HG03045 (cell line): ENCODE data around the gene NR2F2.

Experiments
- ATAC-seq: cut with Tn5 transposase; IDR thresholded peaks from one replicate; pipeline ENCODE4 v1.9.1; 2021; ENCODE audit warnings: mild to moderate bottlenecking, moderate library complexity; ENCODE audit not compliant: unreplicated experiment

Gene NR2F2

GRCh38 chr15:96316953-96317629 lies 13.4 kb upstream of the NR2F2 start:
- no peak for ATAC-seq

GRCh38 chr15:96320107-96320506 lies 10.4 kb upstream of the NR2F2 start:
- no peak for ATAC-seq

- no peak for ATAC-seq
These were observed 9.5 kb upstream of the NR2F2 start for GRCh38 chr15:96320703-96321638.

DNA sequence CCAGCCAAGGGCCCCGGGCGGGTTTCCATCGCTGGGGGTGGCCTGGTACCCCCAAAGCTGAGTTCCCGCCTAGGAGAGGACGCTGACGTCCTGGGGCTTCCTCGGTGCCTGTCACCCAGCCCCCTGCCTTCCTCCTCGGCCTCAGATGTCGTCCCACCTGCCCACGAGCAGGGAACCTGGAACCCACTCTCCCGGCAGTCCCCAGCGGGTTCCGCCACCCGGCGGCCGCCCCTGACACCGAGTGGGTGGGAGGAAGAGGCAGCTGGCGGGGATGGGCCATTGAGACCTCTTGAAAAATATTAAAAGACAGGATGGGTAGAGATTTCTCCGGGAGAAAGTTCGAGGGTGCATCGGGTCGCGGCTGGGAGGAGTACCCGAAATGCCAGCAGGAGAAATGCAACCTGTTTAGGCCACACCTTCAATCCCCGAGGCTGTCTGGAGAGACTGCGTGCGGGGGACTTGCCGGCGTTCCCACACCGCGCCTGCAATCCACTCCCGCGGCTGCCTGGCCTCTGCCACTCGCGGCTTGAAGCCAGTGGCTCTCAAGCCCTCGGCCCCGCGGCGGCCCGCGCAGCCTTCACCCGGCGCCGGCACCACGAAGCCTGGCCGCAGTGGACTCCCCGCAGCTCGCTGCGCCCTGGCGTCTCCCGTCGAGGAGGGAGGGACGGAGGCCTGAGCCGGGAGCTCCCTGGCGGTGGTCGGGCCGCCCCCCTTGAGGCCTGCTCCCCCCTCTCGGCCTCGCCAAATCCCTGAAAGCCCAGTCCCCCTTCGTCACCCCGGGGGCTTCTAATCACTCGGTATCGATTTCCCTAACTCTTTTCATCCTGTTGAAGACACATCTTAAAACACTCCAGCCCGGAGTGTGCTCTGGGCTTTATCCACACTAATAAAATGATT lies 8.6 kb upstream of the NR2F2 start:
- ATAC-seq: no peak

GRCh38 chr15:96322536-96323318 lies 7.8 kb upstream of the NR2F2 start:
- no peak for ATAC-seq

DNA sequence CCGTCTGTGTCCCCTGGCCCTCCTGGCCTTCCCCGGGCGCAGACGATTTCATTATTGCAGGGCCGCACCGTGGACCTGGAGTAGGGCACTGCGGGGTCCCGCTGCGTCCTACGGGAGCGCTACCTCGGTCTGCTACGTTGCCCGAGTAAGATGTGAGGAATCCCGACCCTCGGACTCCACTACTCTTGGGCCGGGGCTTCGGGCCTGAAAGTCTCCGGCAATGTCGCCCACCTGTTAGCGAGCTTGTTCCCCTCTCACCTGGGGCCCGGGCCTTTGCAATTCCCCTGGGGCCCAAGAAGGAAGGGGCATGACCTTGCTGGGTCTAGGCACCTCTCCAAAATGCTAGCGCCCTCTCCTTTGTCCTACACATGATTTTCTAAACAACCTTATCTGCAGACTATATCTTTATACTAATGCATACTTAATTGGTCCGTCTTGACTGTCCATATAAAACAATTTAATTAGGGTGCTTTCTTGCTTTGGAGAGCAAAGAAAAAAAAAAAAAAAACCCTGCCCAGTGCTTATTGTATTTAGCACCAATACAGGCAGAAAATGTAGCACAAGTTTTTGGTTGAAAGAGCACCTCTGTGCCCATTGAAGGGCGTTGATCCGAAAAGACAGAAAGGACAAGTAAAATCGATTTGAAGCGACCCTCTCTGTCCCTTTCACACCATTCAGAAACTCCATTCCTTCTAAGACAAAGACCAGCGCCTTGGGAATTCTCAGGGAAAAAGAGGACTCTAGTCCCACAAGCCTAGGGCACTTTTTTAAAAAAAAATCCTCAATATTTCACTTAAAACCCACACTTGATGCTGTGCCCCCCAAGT lies 7.0 kb upstream of the NR2F2 start:
- ATAC-seq: no peak

DNA sequence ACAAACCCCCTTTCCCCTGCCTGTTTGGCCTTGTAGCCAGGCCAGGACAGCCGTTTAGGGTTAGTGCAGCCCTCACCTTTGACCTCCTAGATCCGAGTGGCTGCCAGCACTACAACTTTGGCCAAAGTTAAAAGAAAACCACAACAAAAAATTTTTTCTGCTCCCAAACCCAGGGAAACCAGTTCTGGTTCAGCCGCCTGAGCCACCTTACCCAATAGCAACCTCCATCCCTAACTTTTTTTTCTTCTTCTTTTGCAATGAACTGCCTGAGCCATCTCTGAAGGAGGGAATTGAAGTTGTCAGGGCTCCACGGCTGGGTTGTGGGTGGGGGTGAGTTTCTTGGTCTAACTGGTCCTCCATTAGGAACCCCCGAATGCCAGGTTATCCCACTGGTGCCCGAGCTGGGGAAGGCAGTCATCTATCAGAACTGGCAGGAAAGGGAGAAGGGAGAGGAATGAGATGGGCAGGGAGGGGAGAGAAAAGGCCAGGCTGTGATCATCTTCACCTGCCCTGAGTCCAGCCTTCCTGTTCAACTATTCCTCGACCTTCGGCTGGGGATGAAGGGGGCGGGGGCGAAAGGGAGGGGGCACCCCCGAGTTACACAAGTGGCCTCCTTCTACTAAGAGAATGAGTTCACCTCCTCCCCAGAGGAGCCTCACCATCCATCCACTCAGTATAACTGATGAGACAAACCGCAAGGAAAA lies 6.2 kb upstream of the NR2F2 start:
- ATAC-seq: no peak

- ATAC-seq: no peak
These were observed 5.5 kb upstream of the NR2F2 start for GRCh38 chr15:96324940-96325540.

- ATAC-seq: no peak
These were observed 4.8 kb upstream of the NR2F2 start for GRCh38 chr15:96325541-96326327.

DNA sequence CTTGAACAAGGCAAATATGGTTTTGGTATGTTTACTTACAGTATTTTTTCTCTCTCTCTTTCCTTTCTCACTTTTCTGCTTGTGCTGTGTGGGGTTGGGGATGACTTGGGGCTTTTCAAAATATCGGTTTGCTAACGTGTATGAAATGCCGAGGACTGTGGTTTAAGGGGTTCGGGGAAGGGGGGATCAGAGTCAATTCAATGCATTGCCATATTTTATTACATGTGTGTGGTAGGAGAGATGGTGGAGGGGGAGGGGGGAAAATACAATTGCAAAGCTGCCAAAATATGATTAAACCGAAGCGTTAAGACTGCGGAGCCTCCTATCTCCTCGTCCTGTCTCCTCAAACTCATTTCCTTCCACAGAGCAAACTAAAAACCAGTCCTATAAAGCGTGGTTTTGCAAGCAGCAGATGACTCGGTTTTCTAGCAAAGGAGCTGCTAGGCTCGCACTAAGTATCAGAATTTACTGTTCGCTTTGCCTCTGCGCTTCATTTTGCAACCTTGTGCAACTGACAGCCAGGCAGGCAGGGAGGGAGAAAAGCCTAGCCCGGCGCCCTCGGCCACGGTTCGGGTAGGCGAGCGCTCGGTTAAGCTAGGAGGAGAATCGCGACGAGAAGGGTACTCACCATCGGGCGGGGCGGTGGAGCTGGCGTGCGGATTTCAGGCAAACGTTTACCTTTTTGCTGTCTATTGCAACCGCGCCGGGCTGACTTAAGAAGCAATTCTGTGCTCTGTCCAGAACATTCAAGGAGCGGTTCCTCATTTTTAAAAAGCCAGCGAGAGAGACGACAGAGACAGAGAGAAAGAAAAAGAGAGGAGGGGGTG lies 4.0 kb upstream of the NR2F2 start:
- ATAC-seq: no peak

- ATAC-seq: no peak
These were observed 3.3 kb upstream of the NR2F2 start for GRCh38 chr15:96327155-96327741.

- ATAC-seq: no peak
These were observed 2.2 kb upstream of the NR2F2 start for GRCh38 chr15:96328181-96328876.

DNA sequence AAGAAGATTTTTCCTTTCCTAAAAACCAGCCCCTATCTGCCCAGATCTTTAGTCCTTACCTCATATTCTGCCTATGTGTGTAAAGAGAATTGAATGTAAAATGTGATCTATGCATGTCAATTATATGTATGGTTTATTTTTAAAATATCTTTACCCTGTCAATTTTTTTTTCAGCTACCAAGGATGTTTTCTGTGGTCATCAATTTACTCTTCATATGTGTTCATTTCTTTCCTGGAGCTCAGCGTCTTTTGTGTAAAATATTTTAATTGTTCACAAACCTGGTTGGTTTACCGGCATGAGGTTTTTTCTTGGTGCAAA lies 1.7 kb upstream of the NR2F2 start:
- no peak for ATAC-seq

- ATAC-seq: no peak
These were observed 1.0 kb upstream of the NR2F2 start for GRCh38 chr15:96329403-96329981.

DNA sequence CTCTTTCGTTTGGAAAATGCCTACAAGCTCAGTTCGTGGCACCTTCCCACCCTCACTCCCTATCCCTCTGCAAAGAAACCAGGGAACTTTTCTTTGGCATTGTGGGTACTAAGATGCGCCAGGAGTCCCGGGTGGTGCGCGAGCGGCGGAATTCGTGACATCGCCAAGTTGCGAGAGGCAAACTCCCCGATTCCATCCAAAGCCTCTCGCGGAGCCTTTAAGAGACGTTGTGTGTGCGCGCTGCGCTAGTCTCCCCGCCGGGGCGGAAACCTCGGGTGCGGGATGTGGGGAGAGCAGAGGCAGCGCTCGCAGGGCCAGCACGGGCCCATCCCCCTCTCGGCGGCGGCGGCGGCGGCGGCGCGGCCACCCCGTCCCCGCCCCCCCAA lies 443 bp upstream of the NR2F2 start:
- ATAC-seq: no peak
